Measurements from ENCODE around the gene EEF1A2.

EEF1A2 gene

GRCh38 chr20:63472862-63473390 lies 26.0 kb downstream of the EEF1A2 start:
- TF ChIP-seq ZFX (IDR thresholded peaks at IDR 0.05; ENCODE audit: borderline replicate concordance), result no peak
- TF ChIP-seq, protein P1, sequence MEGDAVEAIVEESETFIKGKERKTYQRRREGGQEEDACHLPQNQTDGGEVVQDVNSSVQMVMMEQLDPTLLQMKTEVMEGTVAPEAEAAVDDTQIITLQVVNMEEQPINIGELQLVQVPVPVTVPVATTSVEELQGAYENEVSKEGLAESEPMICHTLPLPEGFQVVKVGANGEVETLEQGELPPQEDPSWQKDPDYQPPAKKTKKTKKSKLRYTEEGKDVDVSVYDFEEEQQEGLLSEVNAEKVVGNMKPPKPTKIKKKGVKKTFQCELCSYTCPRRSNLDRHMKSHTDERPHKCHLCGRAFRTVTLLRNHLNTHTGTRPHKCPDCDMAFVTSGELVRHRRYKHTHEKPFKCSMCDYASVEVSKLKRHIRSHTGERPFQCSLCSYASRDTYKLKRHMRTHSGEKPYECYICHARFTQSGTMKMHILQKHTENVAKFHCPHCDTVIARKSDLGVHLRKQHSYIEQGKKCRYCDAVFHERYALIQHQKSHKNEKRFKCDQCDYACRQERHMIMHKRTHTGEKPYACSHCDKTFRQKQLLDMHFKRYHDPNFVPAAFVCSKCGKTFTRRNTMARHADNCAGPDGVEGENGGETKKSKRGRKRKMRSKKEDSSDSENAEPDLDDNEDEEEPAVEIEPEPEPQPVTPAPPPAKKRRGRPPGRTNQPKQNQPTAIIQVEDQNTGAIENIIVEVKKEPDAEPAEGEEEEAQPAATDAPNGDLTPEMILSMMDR (IDR thresholded peaks at IDR 0.05), result no peak
- H3K27ac ChIP-seq, result no peak overlapping the region

- H3K27ac ChIP-seq, result no peak within 1 kb of the TSS
- TF ChIP-seq ZFX (IDR thresholded peaks at IDR 0.05; ENCODE audit: borderline replicate concordance), result no peak
- TF ChIP-seq, protein P1 (IDR thresholded peaks at IDR 0.05), result no peak
Observed at GRCh38 chr20:63471981-63472831, 26.7 kb downstream of the EEF1A2 start, which contains the start of gene KCNQ2. Gene KCNQ2, minus strand, starts transcription at chr20:63472655. Its CDS starts 192 bp downstream, at chr20:63472463.

DNA sequence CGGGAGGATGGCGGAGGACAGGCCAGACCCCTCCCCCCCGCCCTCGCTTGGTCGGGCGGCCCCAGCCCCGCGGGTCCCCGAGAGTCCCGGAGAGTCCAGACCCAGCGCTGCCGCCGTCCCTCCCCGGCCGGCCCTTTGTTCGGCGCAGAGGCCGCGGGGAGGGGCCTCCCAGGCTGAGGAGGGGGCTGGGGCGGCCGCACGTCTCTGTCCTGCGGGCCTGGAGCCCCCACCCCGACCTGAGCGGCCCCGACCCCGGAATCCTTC lies 27.2 kb downstream of the EEF1A2 start:
- H3K27ac ChIP-seq, result no peak overlapping the region
- no peak for TF ChIP-seq ZFX (IDR thresholded peaks at IDR 0.05; ENCODE audit: borderline replicate concordance)
- TF ChIP-seq, protein P1 (IDR thresholded peaks at IDR 0.05), result no peak

DNA sequence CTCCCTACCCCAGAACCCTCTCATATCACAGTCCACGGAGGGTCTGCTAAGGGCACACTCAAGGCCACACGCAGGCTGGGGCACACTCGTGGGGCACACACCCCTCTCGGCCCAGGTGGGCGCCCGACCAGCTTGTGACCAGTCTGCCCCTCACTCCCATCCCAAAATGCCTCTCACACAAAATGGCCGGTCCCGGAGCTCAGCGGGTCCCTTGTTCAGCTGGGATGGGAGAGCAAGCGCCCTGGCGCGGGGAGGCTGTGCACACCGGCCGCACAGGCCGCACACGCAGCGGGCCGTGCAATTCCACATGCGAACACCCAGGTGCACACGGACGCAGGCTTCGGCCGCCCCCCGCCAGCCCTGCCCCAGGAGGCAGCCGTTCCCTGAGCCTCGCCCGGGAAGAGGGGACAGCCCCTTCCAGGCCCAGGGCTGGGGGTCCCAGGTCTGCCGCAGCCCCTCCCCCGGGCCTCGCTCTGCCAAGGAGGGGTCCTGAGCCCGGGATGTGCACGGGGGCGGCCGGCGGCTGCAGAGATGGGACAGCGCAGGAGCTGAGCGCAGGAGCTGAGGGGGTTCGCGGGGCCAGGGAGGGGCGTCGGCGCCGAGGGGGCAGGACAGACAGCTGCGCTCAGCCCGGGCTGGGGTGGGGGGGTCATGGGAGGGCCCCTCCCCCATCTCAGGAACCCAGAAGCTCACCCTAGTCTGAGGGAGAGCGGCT lies 27.7 kb downstream of the EEF1A2 start:
- no peak overlapping the region for H3K27ac ChIP-seq
- TF ChIP-seq, protein P1 (IDR thresholded peaks at IDR 0.05), result no peak
- TF ChIP-seq ZFX (IDR thresholded peaks at IDR 0.05; ENCODE audit: borderline replicate concordance), result no peak

DNA sequence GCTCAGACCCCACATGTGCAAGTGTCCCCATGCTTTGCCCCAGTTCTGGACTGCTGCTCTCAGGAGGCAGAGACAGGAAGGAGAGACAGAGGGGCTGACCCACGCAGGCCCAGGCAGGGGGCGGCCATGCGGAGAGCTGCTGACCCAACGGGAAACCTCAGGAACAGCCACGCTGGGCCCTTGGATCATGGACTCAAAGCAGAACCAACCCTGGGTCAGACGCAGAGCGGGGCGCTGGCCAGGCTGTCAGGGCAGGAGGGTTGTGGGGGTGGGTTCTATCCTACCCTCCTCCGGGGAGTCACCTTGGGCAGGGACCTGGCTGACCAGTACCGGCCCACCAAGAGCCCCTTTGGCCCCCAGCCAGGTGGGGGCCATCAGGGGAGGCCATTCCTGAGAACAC lies 28.5 kb downstream of the EEF1A2 start:
- no peak overlapping the region for H3K27ac ChIP-seq
- TF ChIP-seq, protein P1 (IDR thresholded peaks at IDR 0.05), result no peak
- no peak for TF ChIP-seq ZFX (IDR thresholded peaks at IDR 0.05; ENCODE audit: borderline replicate concordance)

DNA sequence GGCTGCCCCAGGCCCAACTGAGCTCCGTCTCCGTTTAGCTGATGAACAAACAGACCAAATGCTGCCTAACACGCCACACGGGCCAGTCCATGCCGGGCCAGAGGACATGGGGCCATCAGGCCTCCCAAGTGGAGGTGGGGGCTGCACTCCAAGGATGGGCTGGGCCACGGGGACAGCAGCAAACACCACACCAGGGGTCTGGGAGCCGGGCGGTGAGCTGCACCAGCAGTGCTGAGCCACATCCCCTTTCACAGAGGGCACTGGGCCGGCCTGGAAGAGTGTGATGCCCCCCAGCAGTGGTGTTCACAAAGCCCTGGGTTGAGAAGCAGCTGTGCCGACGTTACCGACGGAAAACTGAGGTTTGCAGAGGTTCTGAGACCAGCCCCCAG lies 29.2 kb downstream of the EEF1A2 start:
- no peak for TF ChIP-seq ZFX (IDR thresholded peaks at IDR 0.05; ENCODE audit: borderline replicate concordance)
- TF ChIP-seq, protein P1 (IDR thresholded peaks at IDR 0.05), result no peak
- H3K27ac ChIP-seq, result no peak overlapping the region

Data from 22Rv1 (cell line).